MCF 10A (cell line): ENCODE results near the gene TOP1. TPM values are rescaled to one million over a fixed set of nuclear protein-coding genes. Genes with fewer than 3 reads are reported as not detected.
A peak's percentile ranks its signal among the peaks of the same experiment; 100 is the strongest.

Experiments
- BruUV-seq: library from RNA; stranded (reverse); fragments of 400-500 nt; replicated peaks from 2 replicates; lab custom pipeline; 2021; lab: Mats Ljungman, UMichigan
- CTCF ChIA-PET: fragments of 300-600 bp; sonication (Branson Sonifier 250); formaldehyde crosslinking; extraction: SDS; loops from one replicate; lab custom pipeline; 2021; ENCODE audit warnings: antibody characterized with exemption, inconsistent platforms; lab: Yijun Ruan, JAX
- POLR2A ChIA-PET: fragments of 300-600, 350-650 bp; sonication (Branson Sonifier 250); formaldehyde crosslinking; extraction: SDS; loops from one replicate; lab custom pipeline; 2020; ENCODE audit warnings: antibody characterized with exemption, inconsistent platforms; lab: Yijun Ruan, JAX
- DNase-seq: peaks from one replicate; pipeline ENCODE4 v3.0.0-alpha.2; 2018; ENCODE audit not compliant: unreplicated experiment
- H3K27ac Mint-ChIP-seq: one replicate; pipeline ENCODE4 v1.8.0; 2022; ENCODE audit warnings: mild to moderate bottlenecking, low read depth, mixed read lengths; ENCODE audit not compliant: unreplicated experiment
- H3K27me3 Mint-ChIP-seq: one replicate; pipeline ENCODE4 v1.8.0; 2022; ENCODE audit warnings: mixed read lengths; ENCODE audit not compliant: insufficient read depth, unreplicated experiment
- H3K36me3 Mint-ChIP-seq: one replicate; pipeline ENCODE4 v1.8.0; 2022; ENCODE audit warnings: mild to moderate bottlenecking, moderate library complexity, mixed read lengths; ENCODE audit not compliant: insufficient read depth, unreplicated experiment
- H3K4me1 Mint-ChIP-seq: one replicate; pipeline ENCODE4 v1.8.0; 2022; ENCODE audit warnings: mixed read lengths; ENCODE audit not compliant: insufficient read depth, unreplicated experiment
- H3K4me3 Mint-ChIP-seq: one replicate; pipeline ENCODE4 v1.8.0; 2022; ENCODE audit warnings: mild to moderate bottlenecking, moderate library complexity, mixed read lengths; ENCODE audit not compliant: unreplicated experiment
- H3K9me3 Mint-ChIP-seq: one replicate; pipeline ENCODE4 v1.8.0; 2022; ENCODE audit warnings: mixed read lengths; ENCODE audit not compliant: unreplicated experiment
- CTCF ChIP-seq: fragments of 200-600 bp; IDR thresholded peaks from one replicate; pipeline ENCODE4 v1.8.0; 2022; ENCODE audit warnings: antibody characterized with exemption, mild to moderate bottlenecking; ENCODE audit not compliant: unreplicated experiment
- intact Hi-C: fragments of 100-400 bp; cut with micrococcal nuclease; formaldehyde crosslinking; loops from 2 replicates; pipeline ENCODE4 v1.14.1; 2022
- total RNA-seq: library from RNA; stranded (reverse); gene quantifications from 2 replicates; pipeline ENCODE4 v1.2.3, GENCODE V29; 2022

Gene TOP1
- total RNA-seq, 1 experiment from 2014 or later = 174 TPM

- Mint-ChIP-seq H3K4me1 (peaks cover 60% of the 10 kb centered on the region), H3K36me3 (peaks cover 32% of the 10 kb centered on the region), H3K4me3 (peak overlapping the region; percentile 94), H3K9me3 (no peaks in the 10 kb centered on the region), H3K27ac (peak overlapping the region; percentile 100), H3K27me3 (no peaks in the 10 kb centered on the region)
- ChIA-PET POLR2A (interaction anchor here (0.6 to 9.8 kb wide), 16 partner anchors 12 to 442 kb away, joined by 3 to 313 read pairs (median 6); no protein-coding TSS in a partner anchor), CTCF (interaction anchor here (0.7 to 4.2 kb wide), 13 partner anchors 10 to 65 kb away, joined by 3 to 37 read pairs (median 5); no protein-coding TSS in a partner anchor)
- no peak for TF ChIP-seq CTCF
- BruUV-seq = no TSS peak
- intact Hi-C loops = loop anchor here (1.0 to 5.0 kb wide), 4 partner anchors 27 to 62 kb away; no protein-coding TSS in a partner anchor
- peak; percentile 75 for DNase-seq
Measured at GRCh38 chr20:41030531-41031242, 2.1 kb downstream of the TOP1 start.

GRCh38 chr20:41031243-41031619 lies 2.6 kb downstream of the TOP1 start:
- H3K4me3 Mint-ChIP-seq = peak overlapping the region; percentile 94

GRCh38 chr20:41032271-41032670 lies 3.6 kb downstream of the TOP1 start:
- intact Hi-C loops = loop anchor here (5.0 kb wide), 1 partner anchor 45 kb away; no protein-coding TSS in a partner anchor
- CTCF ChIA-PET = interaction anchor here (0.6 to 4.2 kb wide), 16 partner anchors 9 to 1952 kb away, joined by 3 to 37 read pairs (median 3); partner anchors contain the start of gene LPIN3
- H3K4me3 Mint-ChIP-seq = peak overlapping the region; percentile 94
- DNase-seq = no peak
- H3K36me3 Mint-ChIP-seq = peaks cover 41% of the 10 kb centered on the region
- BruUV-seq = no TSS peak
- peaks cover 62% of the 10 kb centered on the region for H3K4me1 Mint-ChIP-seq
- H3K27me3 Mint-ChIP-seq = no peaks in the 10 kb centered on the region
- no peaks in the 10 kb centered on the region for H3K9me3 Mint-ChIP-seq
- TF ChIP-seq CTCF = no peak
- no peak overlapping the region for H3K27ac Mint-ChIP-seq
- POLR2A ChIA-PET = interaction anchor here (0.6 to 9.8 kb wide), 9 partner anchors 14 to 210 kb away, joined by 3 to 313 read pairs (median 4); no protein-coding TSS in a partner anchor

More at GRCh38 chr20:41031243-41031619, 2.6 kb downstream of the TOP1 start:
- Mint-ChIP-seq H3K36me3 (peaks cover 37% of the 10 kb centered on the region), H3K27ac (peak overlapping the region; percentile 100), H3K27me3 (no peaks in the 10 kb centered on the region), H3K4me1 (peaks cover 65% of the 10 kb centered on the region), H3K9me3 (no peaks in the 10 kb centered on the region)
- ChIA-PET CTCF (interaction anchor here (0.7 to 4.2 kb wide), 15 partner anchors 10 to 1951 kb away, joined by 3 to 37 read pairs (median 4); no protein-coding TSS in a partner anchor), POLR2A (interaction anchor here (0.7 to 9.8 kb wide), 13 partner anchors 12 to 107 kb away, joined by 3 to 313 read pairs (median 9); no protein-coding TSS in a partner anchor)
- no peak for TF ChIP-seq CTCF
- no peak for DNase-seq
- BruUV-seq = no TSS peak
- intact Hi-C loops = loop anchor here (2.0 to 5.0 kb wide), 2 partner anchors 46 to 62 kb away; no protein-coding TSS in a partner anchor

- H3K27me3 Mint-ChIP-seq = no peaks in the 10 kb centered on the region
- H3K27ac Mint-ChIP-seq = peak overlapping the region; percentile 59
- peak overlapping the region; percentile 50 for H3K4me3 Mint-ChIP-seq
- H3K4me1 Mint-ChIP-seq = peaks cover 56% of the 10 kb centered on the region
- no peaks in the 10 kb centered on the region for H3K9me3 Mint-ChIP-seq
- CTCF ChIA-PET = interaction anchor here (0.6 to 2.9 kb wide), 7 partner anchors 22 to 71 kb away, joined by 3 to 16 read pairs (median 4); no protein-coding TSS in a partner anchor
- H3K36me3 Mint-ChIP-seq = peaks cover 51% of the 10 kb centered on the region
- TF ChIP-seq CTCF = no peak
- intact Hi-C loops = loop anchor here (5.0 kb wide), 1 partner anchor 43 kb away; no protein-coding TSS in a partner anchor
- POLR2A ChIA-PET = interaction anchor here (0.9 to 9.8 kb wide), 3 partner anchors 12 to 44 kb away, joined by 3 to 313 read pairs (median 83); no protein-coding TSS in a partner anchor
- BruUV-seq = no TSS peak
- no peak for DNase-seq
Measured at GRCh38 chr20:41034239-41034638, 5.6 kb downstream of the TOP1 start.
